ENCODE results near the gene LRRFIP1. TPM values are rescaled to one million over a fixed set of nuclear protein-coding genes. Genes with fewer than 3 reads are reported as not detected.

The LRRFIP1 gene
- total and polyA plus RNA-seq, 10 of the 15 experiments (the other 5 are each of a cell fraction or from before 2014, with no cell fraction given) = 36.2 to 120 (median 74.3) TPM

DNA sequence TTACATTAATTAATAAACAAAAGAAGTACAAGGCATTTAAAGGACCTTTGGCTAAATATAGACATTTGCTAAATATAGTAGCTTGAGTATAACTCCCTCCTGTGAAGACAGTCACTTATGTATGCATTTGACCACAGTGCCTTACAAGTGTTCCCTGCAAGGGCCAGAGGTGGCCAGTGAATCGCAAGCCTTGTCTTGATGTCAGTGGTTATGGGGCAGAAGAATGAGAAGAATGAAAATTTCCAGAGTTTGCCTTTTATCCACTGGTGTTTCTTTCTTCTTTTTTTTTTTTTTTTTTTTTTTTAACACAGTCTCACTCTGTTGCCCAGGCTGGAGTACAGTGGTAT is 1.8 kb downstream of the LRRFIP1 start (continued):
- TF ChIP-seq POU2F2 (IDR thresholded peaks at IDR 0.05; ENCODE audit: borderline replicate concordance, low read depth, low read length) (no peak), SMARCA5 (IDR thresholded peaks at IDR 0.05) (no peak), ZNF622 (IDR thresholded peaks at IDR 0.05) (no peak), TAF1 (IDR thresholded peaks at IDR 0.05; ENCODE audit: borderline replicate concordance, low read depth, low read length) (no peak)
- TF ChIP-seq, protein P1, sequence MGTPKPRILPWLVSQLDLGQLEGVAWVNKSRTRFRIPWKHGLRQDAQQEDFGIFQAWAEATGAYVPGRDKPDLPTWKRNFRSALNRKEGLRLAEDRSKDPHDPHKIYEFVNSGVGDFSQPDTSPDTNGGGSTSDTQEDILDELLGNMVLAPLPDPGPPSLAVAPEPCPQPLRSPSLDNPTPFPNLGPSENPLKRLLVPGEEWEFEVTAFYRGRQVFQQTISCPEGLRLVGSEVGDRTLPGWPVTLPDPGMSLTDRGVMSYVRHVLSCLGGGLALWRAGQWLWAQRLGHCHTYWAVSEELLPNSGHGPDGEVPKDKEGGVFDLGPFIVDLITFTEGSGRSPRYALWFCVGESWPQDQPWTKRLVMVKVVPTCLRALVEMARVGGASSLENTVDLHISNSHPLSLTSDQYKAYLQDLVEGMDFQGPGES (IDR thresholded peaks at IDR 0.05) = no peak
- TF ChIP-seq, protein P2, sequence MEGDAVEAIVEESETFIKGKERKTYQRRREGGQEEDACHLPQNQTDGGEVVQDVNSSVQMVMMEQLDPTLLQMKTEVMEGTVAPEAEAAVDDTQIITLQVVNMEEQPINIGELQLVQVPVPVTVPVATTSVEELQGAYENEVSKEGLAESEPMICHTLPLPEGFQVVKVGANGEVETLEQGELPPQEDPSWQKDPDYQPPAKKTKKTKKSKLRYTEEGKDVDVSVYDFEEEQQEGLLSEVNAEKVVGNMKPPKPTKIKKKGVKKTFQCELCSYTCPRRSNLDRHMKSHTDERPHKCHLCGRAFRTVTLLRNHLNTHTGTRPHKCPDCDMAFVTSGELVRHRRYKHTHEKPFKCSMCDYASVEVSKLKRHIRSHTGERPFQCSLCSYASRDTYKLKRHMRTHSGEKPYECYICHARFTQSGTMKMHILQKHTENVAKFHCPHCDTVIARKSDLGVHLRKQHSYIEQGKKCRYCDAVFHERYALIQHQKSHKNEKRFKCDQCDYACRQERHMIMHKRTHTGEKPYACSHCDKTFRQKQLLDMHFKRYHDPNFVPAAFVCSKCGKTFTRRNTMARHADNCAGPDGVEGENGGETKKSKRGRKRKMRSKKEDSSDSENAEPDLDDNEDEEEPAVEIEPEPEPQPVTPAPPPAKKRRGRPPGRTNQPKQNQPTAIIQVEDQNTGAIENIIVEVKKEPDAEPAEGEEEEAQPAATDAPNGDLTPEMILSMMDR (IDR thresholded peaks at IDR 0.05 in 2 of 3, conservative IDR thresholded peaks at IDR 0.05 in 1 of 3; ENCODE audit: control insufficient read depth in 2 of 3, extremely low read depth in 1 of 3, insufficient read depth in 1 of 3, low read depth in 3 of 3, low read length in 3 of 3) = no peak

DNA sequence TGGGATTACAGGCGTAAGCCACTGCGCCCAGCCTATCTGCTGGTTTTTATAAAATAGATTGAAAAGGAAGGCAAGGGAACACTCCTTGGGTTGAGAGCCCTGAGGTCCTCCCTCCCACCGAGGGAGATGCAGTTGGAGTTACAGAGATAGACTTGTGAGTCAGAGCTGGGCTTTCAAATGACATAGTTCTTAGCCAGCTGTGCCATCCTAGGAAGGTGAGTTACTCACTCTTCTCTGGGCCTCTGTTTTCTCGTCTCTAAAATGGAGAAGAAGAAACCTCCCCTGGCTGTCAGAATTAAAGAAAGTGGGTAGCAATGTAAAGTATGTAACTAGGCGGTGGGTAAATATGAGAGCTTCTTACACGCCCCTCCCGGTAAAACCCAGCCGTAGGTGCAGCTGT is 2.4 kb downstream of the LRRFIP1 start:
- Histone ChIP-seq H2AFZ (ENCODE audit: control insufficient read depth, low read depth, low read length) (no peak overlapping the region), H3K27ac (ENCODE audit: control insufficient read depth, insufficient read depth) (no peak overlapping the region), H3K4me1 (ENCODE audit: control insufficient read depth, insufficient read depth, low read length) (no peaks in the 10 kb centered on the region), H3K79me2 (ENCODE audit: control insufficient read depth, insufficient read depth, low read length) (no peaks in the 10 kb centered on the region), H3K4me3 (no peak overlapping the region), H3K9ac (ENCODE audit: control insufficient read depth, insufficient read depth, low read length) (no peak overlapping the region), H3K27me3 (replicated peaks in 1 of 2; ENCODE audit: control insufficient read depth in 2 of 2, insufficient read depth in 2 of 2, low read length in 1 of 2) (peaks cover 10 to 11% of the 10 kb centered on the region in 2 experiments; a peak in 3 of 4 replicates), H3K4me2 (ENCODE audit: control insufficient read depth, insufficient read depth) (no peak overlapping the region), H3K9me3 (replicated peaks; ENCODE audit: control insufficient read depth, insufficient read depth, low read length) (no peaks in the 10 kb centered on the region), H3K36me3 (ENCODE audit: control insufficient read depth in 2 of 2, insufficient read depth in 2 of 2, low read length in 1 of 2) (no peaks in the 10 kb centered on the region), H4K20me1 (ENCODE audit: control insufficient read depth, insufficient read depth) (no peaks in the 10 kb centered on the region)
- ChIA-PET POLR2A (interaction anchor here (0.6 kb wide), 1 partner anchor 263 kb away, joined by 7 read pairs; no protein-coding TSS in a partner anchor), CTCF (no interaction called here), SMC1A (ENCODE audit: uncharacterized antibody, unreplicated experiment) (interaction anchor here (0.6 kb wide), 1 partner anchor 67 kb away, joined by 3 read pairs; no protein-coding TSS in a partner anchor), RAD21 (ENCODE audit: unreplicated experiment) (no interaction called here)
- 16% methylated on average over 8 of the region's 8 CpGs for whole genome bisulfite sequencing (ENCODE audit: insufficient coverage, insufficient replicate concordance, low lambda C conversion rate, missing lambda C conversion rate)
- in situ Hi-C loops (cut with MboI) (no loop called here), intact Hi-C loops (cut with micrococcal nuclease; ENCODE audit: unreplicated experiment) (no loop called here)
- TF ChIP-seq FOXK2 (IDR thresholded peaks at IDR 0.05) (no peak), ZZZ3 (IDR thresholded peaks at IDR 0.05; ENCODE audit: control insufficient read depth, insufficient read length, low read depth) (no peak), KLF5 (IDR thresholded peaks at IDR 0.05; ENCODE audit: partially characterized antibody) (no peak), ASH2L (IDR thresholded peaks at IDR 0.05; ENCODE audit: borderline replicate concordance, low read depth) (no peak)
- TF ChIP-seq, protein P3, sequence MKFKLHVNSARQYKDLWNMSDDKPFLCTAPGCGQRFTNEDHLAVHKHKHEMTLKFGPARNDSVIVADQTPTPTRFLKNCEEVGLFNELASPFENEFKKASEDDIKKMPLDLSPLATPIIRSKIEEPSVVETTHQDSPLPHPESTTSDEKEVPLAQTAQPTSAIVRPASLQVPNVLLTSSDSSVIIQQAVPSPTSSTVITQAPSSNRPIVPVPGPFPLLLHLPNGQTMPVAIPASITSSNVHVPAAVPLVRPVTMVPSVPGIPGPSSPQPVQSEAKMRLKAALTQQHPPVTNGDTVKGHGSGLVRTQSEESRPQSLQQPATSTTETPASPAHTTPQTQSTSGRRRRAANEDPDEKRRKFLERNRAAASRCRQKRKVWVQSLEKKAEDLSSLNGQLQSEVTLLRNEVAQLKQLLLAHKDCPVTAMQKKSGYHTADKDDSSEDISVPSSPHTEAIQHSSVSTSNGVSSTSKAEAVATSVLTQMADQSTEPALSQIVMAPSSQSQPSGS (IDR thresholded peaks at IDR 0.05; ENCODE audit: low read length) = no peak
- BruUV-seq (replicated peaks) = no TSS peak
- DNase-seq (ENCODE audit: low read depth, low spot score) (no peak), ATAC-seq (no peak), FAIRE-seq (no peak)

Data from GM12878 (cell line).